HepG2 (cell line): Measurements from ENCODE around the gene TIMM10. TPM values are rescaled to one million over a fixed set of nuclear protein-coding genes. Genes with fewer than 3 reads are reported as not detected.

Source experiments
- CHD2 ChIP-seq: IDR thresholded peaks from 2 replicates; pipeline ENCODE4 v1.6.1; 2011; ENCODE audit warnings: low read depth, low read length, improper control_type of control experiment
- CSRNP1 ChIP-seq: sonication (generic); formaldehyde crosslinking; IDR thresholded peaks from 2 replicates; pipeline ENCODE4 v1.8.1; 2023; ENCODE audit warnings: mild to moderate bottlenecking, missing genetic modification reagents
- FOXP4 ChIP-seq: sonication (generic); formaldehyde crosslinking; IDR thresholded peaks from 2 replicates; pipeline ENCODE4 v1.4.0; 2020; ENCODE audit warnings: missing genetic modification reagents
- ISL2 ChIP-seq: sonication (generic); formaldehyde crosslinking; IDR thresholded peaks from 2 replicates; pipeline ENCODE4 v1.5.0; 2020; ENCODE audit warnings: missing genetic modification reagents
- MAFF ChIP-seq: IDR thresholded peaks from 2 replicates; pipeline ENCODE4 v1.6.1; 2011; ENCODE audit warnings: low read depth, low read length, improper control_type of control experiment
- MBNL3 ChIP-seq: fragments of 250-450 bp; sonication (Bioruptor Pico); conservative IDR thresholded peaks from 2 replicates; pipeline ENCODE4 v1.8.0; 2022; ENCODE audit warnings: mild to moderate bottlenecking, inconsistent platforms
- MED1 ChIP-seq: sonication (generic); formaldehyde crosslinking; IDR thresholded peaks from 2 replicates; pipeline ENCODE4 v1.4.0; 2020; ENCODE audit warnings: missing genetic modification reagents
- MXD4 ChIP-seq: IDR thresholded peaks from 2 replicates; pipeline ENCODE4 v1.6.1; 2016; ENCODE audit warnings: mild to moderate bottlenecking, missing biosample characterization, missing genetic modification reagents
- NFKBIZ ChIP-seq: IDR thresholded peaks from 2 replicates; pipeline ENCODE4 v1.6.1; 2018; ENCODE audit warnings: missing genetic modification reagents, missing compliant biosample characterization
- NR2F6 ChIP-seq, 2 experiments: IDR thresholded peaks; 2 replicates each; pipeline ENCODE4 v1.6.1; 2016; ENCODE audit warnings: antibody characterized with exemption in 1 of 2, mild to moderate bottlenecking in 1 of 2
- PHB2 ChIP-seq: fragments of 450-650 bp; IDR thresholded peaks from 2 replicates; pipeline ENCODE4 v1.6.1; 2018; ENCODE audit not compliant: partially characterized antibody
- POLR2A ChIP-seq, 2 experiments: IDR thresholded peaks; 2 replicates each; pipeline ENCODE4 v1.6.1; 2011; ENCODE audit warnings: low read depth in 2 of 2, low read length in 2 of 2, mild to moderate bottlenecking in 1 of 2, moderate library complexity in 1 of 2; ENCODE audit not compliant: insufficient read depth in 1 of 2
- PRMT3 ChIP-seq: sonication (generic); formaldehyde crosslinking; IDR thresholded peaks from 2 replicates; pipeline ENCODE4 v1.8.1; 2022; ENCODE audit warnings: low read depth, mild to moderate bottlenecking, moderate library complexity, missing genetic modification reagents, borderline replicate concordance
- RARG ChIP-seq: sonication (generic); formaldehyde crosslinking; IDR thresholded peaks from 2 replicates; pipeline ENCODE4 v1.4.0; 2020; ENCODE audit warnings: low read depth, mild to moderate bottlenecking, missing genetic modification reagents
- RXRB ChIP-seq: IDR thresholded peaks from 2 replicates; pipeline ENCODE4 v1.6.1; 2016; ENCODE audit warnings: borderline replicate concordance, missing genetic modification reagents, missing compliant biosample characterization
- TP53 ChIP-seq: sonication (generic); formaldehyde crosslinking; conservative IDR thresholded peaks from 2 replicates; pipeline ENCODE4 v1.4.0; 2020; ENCODE audit warnings: missing genetic modification reagents
- YEATS4 ChIP-seq: sonication (generic); formaldehyde crosslinking; IDR thresholded peaks from 2 replicates; pipeline ENCODE4 v1.4.0; 2020; ENCODE audit warnings: missing genetic modification reagents, borderline replicate concordance
- ZBTB42 ChIP-seq: sonication (generic); formaldehyde crosslinking; IDR thresholded peaks from 2 replicates; pipeline ENCODE4 v1.5.0; 2020; ENCODE audit warnings: mild to moderate bottlenecking, missing genetic modification reagents
- ZMAT3 ChIP-seq: sonication (generic); formaldehyde crosslinking; conservative IDR thresholded peaks from 2 replicates; pipeline ENCODE4 v1.7.0; 2021; ENCODE audit warnings: missing genetic modification reagents
- ZNF143 ChIP-seq: sonication (generic); formaldehyde crosslinking; IDR thresholded peaks from 2 replicates; pipeline ENCODE4 v1.4.0; 2020; ENCODE audit warnings: missing genetic modification reagents
- ZNF431 ChIP-seq: sonication (generic); formaldehyde crosslinking; IDR thresholded peaks from 2 replicates; pipeline ENCODE4 v1.9.0; 2022; ENCODE audit warnings: missing genetic modification reagents, low read depth, mild to moderate bottlenecking, borderline replicate concordance
- ZNF556 ChIP-seq: sonication (generic); formaldehyde crosslinking; IDR thresholded peaks from 2 replicates; pipeline ENCODE4 v1.4.0; 2020; ENCODE audit warnings: mild to moderate bottlenecking, missing genetic modification reagents, borderline replicate concordance
- ZNF562 ChIP-seq: sonication (generic); formaldehyde crosslinking; IDR thresholded peaks from 2 replicates; pipeline ENCODE4 v1.8.0; 2022; ENCODE audit warnings: missing genetic modification reagents, borderline replicate concordance
- ZNF841 ChIP-seq: sonication (generic); formaldehyde crosslinking; IDR thresholded peaks from 2 replicates; pipeline ENCODE4 v1.8.1; 2023; ENCODE audit warnings: missing genetic modification reagents, borderline replicate concordance
- ZNF878 ChIP-seq: sonication (generic); formaldehyde crosslinking; IDR thresholded peaks from 2 replicates; pipeline ENCODE4 v1.8.1; 2023; ENCODE audit warnings: mild to moderate bottlenecking, missing genetic modification reagents, moderate library complexity
- ZSCAN20 ChIP-seq: sonication (generic); formaldehyde crosslinking; IDR thresholded peaks from 2 replicates; pipeline ENCODE4 v1.4.0; 2020; ENCODE audit warnings: missing genetic modification reagents, mild to moderate bottlenecking, borderline replicate concordance
- polyA plus RNA-seq, 8 experiments: library from polyadenylated mRNA; depleted of rRNA in 3 of 8; stranded (reverse) in 7 of 8; unstranded in 1 of 8; fragments of >200 nt; fragmentation: Illumina TruSeq in 4 of 8; extraction: Trizol in 4 of 8; gene quantifications; 2 replicates each; pipeline versions ENCODE4 v1.2.1 to v1.2.3, GENCODE V29; 2011 to 2016; ENCODE audit warnings: low read depth in 4 of 8, missing spikeins in 1 of 8, mixed read lengths in 1 of 8; ENCODE audit not compliant: insufficient read depth in 1 of 8
- total RNA-seq, 5 experiments: library from RNA; depleted of rRNA; stranded (reverse); fragments of >200 nt; fragmentation: Illumina TruSeq; extraction: Trizol; gene quantifications; 2 replicates each; pipeline ENCODE4 v1.2.3, GENCODE V29; 2016; ENCODE audit warnings: low read depth in 1 of 5
- TF ChIP-seq, protein P1 (sequence below): IDR thresholded peaks from 2 replicates; pipeline ENCODE4 v1.6.1; 2016; ENCODE audit warnings: missing genetic modification reagents, missing compliant biosample characterization
- TF ChIP-seq, protein P2 (sequence below): IDR thresholded peaks from 2 replicates; pipeline ENCODE4 v1.6.1; 2012; ENCODE audit warnings: inconsistent platforms

The TIMM10 gene
- total and polyA plus RNA-seq, 2 of the 13 experiments (the other 11 are each of a cell fraction or from before 2014, with no cell fraction given): 67.8 to 82.2 TPM

DNA sequence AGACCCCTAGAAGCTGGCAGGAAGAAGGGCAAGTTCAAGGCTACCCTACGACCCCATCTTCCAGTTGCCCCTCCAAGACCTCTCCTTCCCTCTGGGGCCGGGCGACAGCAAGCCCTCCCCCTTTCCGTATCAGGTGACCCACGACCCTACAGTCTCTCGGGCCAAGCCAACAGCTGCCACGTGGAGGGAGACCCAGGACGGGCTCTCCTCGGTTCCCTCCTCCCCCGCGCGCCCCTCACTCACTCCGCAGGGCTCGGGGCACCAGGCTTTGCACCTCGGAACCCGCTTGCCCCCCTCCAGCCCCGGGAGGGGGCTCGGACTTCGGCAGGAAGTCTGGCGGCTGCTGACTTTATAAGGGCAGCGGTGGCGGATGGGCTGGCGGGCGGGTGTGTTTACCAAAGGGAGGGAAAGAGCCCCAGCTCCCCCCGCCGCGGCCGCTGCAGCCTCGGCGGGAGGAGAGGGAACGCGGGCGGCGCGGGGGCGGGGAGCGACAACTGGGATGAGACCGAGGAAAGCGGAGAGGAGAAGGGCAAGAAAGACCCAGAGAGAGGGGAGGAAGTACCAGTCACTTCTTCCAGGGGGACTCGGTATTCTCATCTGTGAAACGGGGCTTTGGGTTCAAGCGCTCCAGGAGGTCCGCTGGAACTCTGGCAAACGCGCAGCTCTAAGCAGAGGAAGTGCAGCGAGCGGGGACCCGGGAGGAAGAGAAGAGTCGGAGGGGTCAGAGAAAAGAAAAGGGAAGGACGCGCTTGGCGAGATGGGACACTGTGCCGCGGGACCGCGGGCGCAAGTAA is 15.8 kb downstream of the TIMM10 start (continued):
- no peak for TF ChIP-seq RARG
- TF ChIP-seq YEATS4: peak; percentile 78
- 0 out of 2 replicates have a peak, but pooled peaks have one; percentile 45 for TF ChIP-seq ZNF878 (CRISPR knock-in tag)
- TF ChIP-seq CHD2: no peak
- TF ChIP-seq ZBTB42 (CRISPR knock-in tag): peak; percentile 89
- peak; percentile 55 for TF ChIP-seq MED1 (CRISPR knock-in tag)
- TF ChIP-seq ZNF562 (CRISPR knock-in tag): no peak
- peak; percentile 63; the same call in 1 of the 2 replicates for TF ChIP-seq FOXP4 (CRISPR knock-in tag)
- TF ChIP-seq ZNF556 (CRISPR knock-in tag): no peak
- no peak for TF ChIP-seq TP53 (CRISPR knock-in tag)
- TF ChIP-seq PRMT3: peak; percentile 80; the same call in 1 of the 2 replicates
- no peak for TF ChIP-seq ZSCAN20 (CRISPR knock-in tag)
- TF ChIP-seq POLR2A (IDR thresholded peaks at IDR 0.05; ENCODE audit: insufficient read depth in 1 of 2, low read depth in 2 of 2, low read length in 2 of 2): peak in 1 of 2 experiments; percentile 73; a peak in 2 of 4 replicates
- no peak; the same call in 1 of the 2 replicates for TF ChIP-seq ZNF431 (CRISPR knock-in tag)
- TF ChIP-seq MXD4: peak; percentile 79
- TF ChIP-seq RXRB: no peak; the same call in 1 of the 2 replicates
- no peak for TF ChIP-seq MBNL3 (CRISPR knock-in tag)
- TF ChIP-seq PHB2: no peak
- TF ChIP-seq NR2F6 (IDR thresholded peaks at IDR 0.05): peak; percentile 56
- TF ChIP-seq NR2F6 (CRISPR knock-in tag; IDR thresholded peaks at IDR 0.05): peak; percentile 11; the same call in 1 of the 2 replicates
- TF ChIP-seq MAFF: no peak
- 0 out of 2 replicates have a peak, but pooled peaks have one; percentile 19 for TF ChIP-seq NFKBIZ (CRISPR knock-in tag)
- no peak for TF ChIP-seq ZNF143
- no peak; the same call in 1 of the 2 replicates for TF ChIP-seq ZMAT3 (CRISPR knock-in tag)
- TF ChIP-seq ISL2 (CRISPR knock-in tag): peak; percentile 14; the same call in 1 of the 2 replicates
- no peak for TF ChIP-seq CSRNP1
- TF ChIP-seq ZNF841: no peak
- TF ChIP-seq, protein P1, sequence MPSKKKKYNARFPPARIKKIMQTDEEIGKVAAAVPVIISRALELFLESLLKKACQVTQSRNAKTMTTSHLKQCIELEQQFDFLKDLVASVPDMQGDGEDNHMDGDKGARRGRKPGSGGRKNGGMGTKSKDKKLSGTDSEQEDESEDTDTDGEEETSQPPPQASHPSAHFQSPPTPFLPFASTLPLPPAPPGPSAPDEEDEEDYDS (CRISPR knock-in tag): peak; percentile 77
- TF ChIP-seq, protein P2, sequence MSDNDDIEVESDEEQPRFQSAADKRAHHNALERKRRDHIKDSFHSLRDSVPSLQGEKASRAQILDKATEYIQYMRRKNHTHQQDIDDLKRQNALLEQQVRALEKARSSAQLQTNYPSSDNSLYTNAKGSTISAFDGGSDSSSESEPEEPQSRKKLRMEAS: peak; percentile 92
